ENCODE data around the gene TTC31. TPM values are rescaled to one million over a fixed set of nuclear protein-coding genes. Genes with fewer than 3 reads are reported as not detected.

Gene TTC31
- polyA plus RNA-seq, 3 donors, result 10.6 to 15.5 (median 14.2) TPM

DNA sequence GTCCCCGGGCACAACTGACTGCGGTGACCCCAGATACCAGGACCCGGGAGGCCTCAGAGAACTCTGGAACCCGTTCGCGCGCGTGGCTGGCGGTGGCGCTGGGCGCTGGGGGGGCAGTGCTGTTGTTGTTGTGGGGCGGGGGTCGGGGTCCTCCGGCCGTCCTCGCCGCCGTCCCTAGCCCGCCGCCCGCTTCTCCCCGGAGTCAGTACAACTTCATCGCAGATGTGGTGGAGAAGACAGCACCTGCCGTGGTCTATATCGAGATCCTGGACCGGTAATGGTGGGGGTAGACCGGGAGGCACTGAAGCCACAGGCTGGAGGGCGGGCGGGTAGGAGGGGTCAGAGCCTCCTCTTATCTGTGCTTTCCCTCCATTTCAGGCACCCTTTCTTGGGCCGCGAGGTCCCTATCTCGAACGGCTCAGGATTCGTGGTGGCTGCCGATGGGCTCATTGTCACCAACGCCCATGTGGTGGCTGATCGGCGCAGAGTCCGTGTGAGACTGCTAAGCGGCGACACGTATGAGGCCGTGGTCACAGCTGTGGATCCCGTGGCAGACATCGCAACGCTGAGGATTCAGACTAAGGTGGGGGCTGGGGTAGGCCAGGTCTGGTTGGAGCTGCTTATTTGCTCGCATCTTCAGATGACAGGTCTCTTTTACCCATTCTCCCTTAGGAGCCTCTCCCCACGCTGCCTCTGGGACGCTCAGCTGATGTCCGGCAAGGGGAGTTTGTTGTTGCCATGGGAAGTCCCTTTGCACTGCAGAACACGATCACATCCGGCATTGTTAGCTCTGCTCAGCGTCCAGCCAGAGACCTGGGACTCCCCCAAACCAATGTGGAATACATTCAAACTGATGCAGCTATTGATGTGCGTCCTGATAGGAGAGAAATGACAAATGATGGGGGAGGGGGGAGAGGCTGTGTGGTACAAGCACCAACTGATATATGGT is 47.6 kb downstream of the TTC31 start:
- peak overlapping the region; percentile 57 for H3K27ac ChIP-seq (ENCODE audit: low read depth, low read length)
- WGBS, 3 donors, result 1 to 3% (median 3%) methylated on average over 54 of the region's 54 CpGs

DNA sequence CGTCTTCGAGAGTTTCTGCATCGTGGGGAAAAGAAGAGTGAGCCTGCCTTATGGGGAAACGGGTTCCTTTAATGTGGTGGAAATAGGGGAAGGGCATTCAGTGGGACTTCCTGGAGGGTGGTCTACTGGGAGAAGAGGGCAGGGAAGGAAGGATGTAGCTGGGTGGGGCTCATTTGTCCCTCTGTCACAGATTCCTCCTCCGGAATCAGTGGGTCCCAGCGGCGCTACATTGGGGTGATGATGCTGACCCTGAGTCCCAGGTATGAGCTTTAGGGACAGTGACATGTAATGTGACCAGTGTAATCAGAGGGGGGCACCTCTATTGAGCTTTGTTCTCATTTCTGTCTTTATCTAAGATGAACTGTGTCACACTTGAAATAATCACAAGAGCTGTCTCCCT is 48.8 kb downstream of the TTC31 start:
- WGBS, 3 donors, result 73 to 86% (median 73%) methylated on average over 7 of the region's 7 CpGs
- no peak overlapping the region for H3K27ac ChIP-seq (ENCODE audit: low read depth, low read length)

DNA sequence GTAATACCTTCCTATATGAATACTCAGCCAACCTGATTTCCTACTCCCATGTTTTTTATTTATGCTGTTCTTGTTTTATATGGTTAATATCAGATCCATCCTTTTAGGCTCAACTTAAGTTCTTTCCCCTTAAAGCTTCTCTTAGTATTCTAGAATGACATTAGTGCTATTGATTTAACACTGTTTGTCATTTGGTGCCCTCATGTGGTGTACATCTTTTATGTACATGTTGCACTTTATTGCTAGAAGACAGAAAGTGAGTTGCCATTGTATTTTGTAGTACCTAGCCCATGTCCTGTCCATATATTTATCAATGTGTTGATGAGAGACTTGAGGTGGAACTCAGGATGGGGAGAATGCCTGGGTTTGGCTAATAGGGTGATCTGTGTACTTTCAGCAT is 49.3 kb downstream of the TTC31 start:
- no peak overlapping the region for H3K27ac ChIP-seq (ENCODE audit: low read depth, low read length)

DNA sequence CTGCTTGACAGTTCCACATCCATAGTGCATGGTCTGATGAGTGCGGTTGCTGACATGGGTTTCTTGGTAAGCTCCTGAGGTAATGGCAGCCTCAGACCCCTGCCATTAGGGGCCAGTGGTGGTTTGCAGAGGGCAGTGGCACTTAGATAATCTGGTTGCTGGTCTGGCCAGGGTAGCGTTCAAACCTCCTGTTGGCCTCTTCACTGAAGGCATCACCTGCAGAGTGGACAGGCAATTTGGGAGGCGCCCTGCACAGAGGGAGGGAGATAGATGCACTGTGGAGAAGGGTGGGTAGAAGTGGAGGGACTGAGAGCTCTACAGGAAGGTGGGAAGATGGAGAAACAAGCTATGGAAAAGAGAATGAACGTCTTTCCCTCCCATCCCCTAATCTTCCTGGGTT is 50.6 kb downstream of the TTC31 start:
- no peak overlapping the region for H3K27ac ChIP-seq (ENCODE audit: low read depth, low read length)
- 78 to 88% (median 81%) methylated on average over 4 of the region's 4 CpGs for WGBS, 3 donors

DNA sequence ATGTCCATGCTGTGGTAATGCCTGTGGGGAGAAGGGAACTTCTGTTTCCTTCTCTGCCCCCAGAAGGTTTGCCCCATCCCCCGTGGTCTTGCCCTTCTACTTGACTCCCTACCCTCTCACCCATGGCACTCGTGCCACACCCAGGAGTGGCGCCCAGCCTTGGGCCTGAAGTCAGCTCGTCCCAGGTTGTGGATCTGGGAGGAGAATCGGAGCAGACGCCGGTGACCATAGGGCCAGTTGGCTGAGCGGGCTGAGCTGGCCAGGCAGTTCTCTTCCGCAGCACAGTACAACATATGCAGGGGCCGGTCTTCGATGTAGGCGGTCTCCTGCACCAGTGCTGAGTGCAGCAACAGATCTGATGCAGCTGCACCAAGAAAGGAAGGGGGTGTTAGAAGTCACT is 51.5 kb downstream of the TTC31 start:
- WGBS, 3 donors, result 79 to 82% (median 81%) methylated on average over 12 of the region's 12 CpGs
- no peak overlapping the region for H3K27ac ChIP-seq (ENCODE audit: low read depth, low read length)

DNA sequence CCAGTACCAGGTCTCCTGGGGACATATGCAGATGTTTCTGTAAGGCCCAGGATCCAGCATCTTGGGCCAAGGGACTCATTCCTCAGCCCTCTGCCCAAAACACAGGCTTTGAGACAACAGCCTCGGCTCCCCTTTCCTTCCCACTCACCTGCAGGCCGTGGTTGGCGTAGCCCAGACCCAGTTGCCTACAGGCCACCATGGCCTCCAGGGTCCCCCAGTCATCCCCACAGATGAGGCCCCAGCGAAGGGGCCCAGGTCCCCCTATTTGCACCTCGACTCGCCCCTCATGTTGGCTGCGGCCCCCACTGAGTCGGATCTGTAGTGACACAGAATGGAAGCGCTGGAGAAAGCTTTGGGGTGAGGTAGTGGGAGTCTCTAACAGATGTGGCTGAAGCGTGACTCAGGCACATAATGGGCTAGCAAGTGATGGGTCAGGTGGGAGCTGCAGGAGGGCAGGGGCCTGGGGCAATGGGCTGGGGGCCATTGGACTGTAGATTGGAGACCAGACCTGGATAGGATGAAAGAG is 52.6 kb downstream of the TTC31 start:
- 86 to 92% (median 92%) methylated on average over 9 to 10 of the region's 10 CpGs for WGBS, 3 donors
- no peak overlapping the region for H3K27ac ChIP-seq (ENCODE audit: low read depth, low read length)

DNA sequence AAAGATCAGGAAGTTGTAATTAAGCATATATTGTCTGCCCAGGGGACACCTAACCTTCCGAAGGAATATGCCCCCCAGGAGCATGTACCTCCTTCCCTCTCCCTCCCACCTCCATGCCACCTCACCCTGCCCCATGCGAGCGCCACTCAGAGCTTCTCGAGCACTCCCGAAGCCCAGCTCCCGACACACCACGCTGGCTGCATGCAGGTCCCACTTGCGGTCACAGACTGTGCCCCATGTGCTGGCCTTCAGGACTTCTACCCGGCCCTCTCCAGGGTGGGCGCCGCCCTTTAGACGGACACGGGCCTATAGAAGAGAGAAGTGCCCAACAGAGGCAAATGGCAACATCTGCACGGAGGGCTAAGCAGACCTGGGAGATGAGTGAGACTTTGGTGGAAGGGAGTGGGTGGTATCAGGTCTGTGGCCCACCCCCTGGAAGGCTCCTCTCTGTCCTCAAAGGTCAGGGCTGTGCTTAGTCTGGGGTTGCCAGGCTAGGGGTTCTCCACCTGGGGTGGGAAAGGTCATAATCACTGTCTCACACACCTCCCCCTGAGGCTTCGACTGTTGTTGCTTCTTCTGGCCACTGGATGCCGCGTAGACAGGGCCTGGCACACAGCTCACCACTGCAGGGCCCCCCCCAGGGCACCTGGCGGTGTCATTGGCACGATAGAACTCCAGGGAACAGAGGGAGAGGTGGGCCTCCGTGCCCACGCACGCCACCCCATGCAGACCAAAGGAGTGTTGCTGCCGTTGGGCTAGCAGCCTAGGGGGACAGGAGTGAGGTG is 53.5 kb downstream of the TTC31 start:
- H3K27ac ChIP-seq (ENCODE audit: low read depth, low read length), result no peak overlapping the region
- 77 to 90% (median 87%) methylated on average over 23 of the region's 23 CpGs for WGBS, 3 donors

DNA sequence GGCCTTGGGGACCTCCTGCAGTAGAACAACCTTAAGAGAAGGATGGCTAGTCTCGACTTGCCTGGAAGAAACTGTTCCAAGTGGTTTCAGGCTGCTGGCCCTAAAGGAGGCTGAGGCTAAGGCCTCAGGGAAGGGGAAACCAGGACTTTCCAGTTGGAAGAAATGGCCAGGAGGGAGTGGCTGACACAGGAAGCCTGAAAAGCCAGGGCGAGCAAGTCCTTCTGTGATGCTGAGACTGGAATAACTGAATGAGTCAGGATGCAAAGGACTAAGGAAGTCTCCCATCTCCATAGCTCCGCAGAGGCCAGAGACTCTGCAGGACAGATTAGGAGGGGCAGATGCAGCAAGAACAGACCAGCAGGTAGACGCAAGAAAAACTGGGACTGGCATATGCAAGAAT is 54.3 kb downstream of the TTC31 start:
- H3K27ac ChIP-seq (ENCODE audit: low read depth, low read length), result no peak overlapping the region
- 63 to 67% (median 65%) methylated on average over 4 of the region's 4 CpGs for WGBS, 3 donors

DNA sequence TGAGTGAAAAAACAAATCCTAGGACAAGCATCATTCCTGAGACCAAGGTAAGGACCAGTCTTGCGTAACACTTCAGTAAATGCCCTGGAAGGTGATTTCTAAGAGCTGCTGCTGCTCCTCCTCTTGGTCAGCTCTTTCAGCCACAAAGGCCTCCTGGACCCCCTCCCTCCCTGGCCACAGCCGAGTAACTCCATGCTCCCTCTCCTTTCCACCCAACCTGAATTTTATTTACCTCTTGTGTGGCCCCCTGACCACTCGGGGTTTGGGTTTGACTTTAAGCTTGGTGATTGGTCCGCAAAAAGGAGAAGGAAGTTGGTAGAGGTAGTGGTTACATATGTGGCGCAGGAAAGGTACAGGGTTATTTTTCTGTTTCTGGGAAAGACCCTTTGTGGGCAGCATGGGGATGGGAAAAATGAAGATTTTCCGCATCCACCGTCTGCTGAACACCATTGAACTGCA is 56.0 kb downstream of the TTC31 start:
- WGBS, 3 donors, result 50 to 74% (median 57%) methylated on average over 7 of the region's 7 CpGs
- no peak overlapping the region for H3K27ac ChIP-seq (ENCODE audit: low read depth, low read length)

DNA sequence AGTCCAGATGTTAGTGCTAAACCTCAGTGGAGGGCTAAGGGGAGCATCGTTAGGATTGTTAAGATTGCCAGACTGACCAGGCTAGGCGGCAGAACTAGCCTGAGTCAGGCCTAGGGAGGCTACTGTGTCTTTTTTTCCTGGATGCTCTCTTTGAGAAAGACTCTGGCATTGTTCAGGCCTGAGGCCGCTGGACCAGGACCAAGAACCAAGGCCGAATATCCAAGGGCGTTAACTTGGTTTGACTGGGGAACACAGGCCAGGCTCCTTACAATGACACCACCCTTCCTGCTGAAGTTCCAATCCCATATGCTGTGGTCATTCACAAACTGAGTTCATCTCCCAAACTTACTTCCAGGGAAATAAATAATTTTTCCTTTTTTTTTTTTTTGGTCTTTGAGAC is 57.4 kb downstream of the TTC31 start:
- no peak overlapping the region for H3K27ac ChIP-seq (ENCODE audit: low read depth, low read length)

DNA sequence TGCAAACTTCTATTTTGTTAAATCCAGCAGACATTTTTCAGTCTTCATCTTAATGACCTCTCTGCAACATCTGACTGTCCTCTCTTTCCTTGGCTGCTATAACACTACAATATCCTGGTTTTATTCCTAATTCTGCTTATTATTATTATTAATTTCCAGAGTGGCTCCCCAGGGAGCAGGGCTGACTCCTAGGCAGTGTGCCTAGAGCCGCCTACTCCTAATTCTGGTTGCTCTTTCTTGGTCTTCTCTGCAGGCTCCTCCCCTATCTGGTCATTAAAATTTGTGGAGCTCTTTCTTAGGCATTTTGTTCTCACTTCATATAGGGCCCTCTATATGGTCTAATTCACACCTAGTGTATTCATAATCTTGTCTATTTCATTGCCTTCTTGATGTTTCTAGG is 60.1 kb downstream of the TTC31 start:
- 52 to 82% (median 66%) methylated on average over 1 of the region's 1 CpG for WGBS, 3 donors
- H3K27ac ChIP-seq (ENCODE audit: low read depth, low read length), result no peak overlapping the region

More for the DNA sequence above, 57.4 kb downstream of the TTC31 start:
- 52 to 69% (median 54%) methylated on average over 5 of the region's 5 CpGs for WGBS, 3 donors

Other genes with a start within 250 kb of the TTC31 start
- gene SLC4A5, start 139.7 kb upstream of the TTC31 start, polyA plus RNA-seq, result 1 to 10 TPM in 1 of 3 donors, under 1 TPM in 2; 0.32 to 1.0 (median 0.71) TPM
- gene DCTN1, start 102.8 kb upstream of the TTC31 start, polyA plus RNA-seq, result 100 to 1,000 TPM in 1 of 3 donors, 10 to 100 TPM in 2; 40.0 to 127 (median 70.4) TPM
- 1 to 10 TPM in 2 of 3 donors, under 1 TPM in 1; 0.43 to 2.4 (median 1.5) TPM for gene C2orf81, start 61.5 kb upstream of the TTC31 start, polyA plus RNA-seq
- 1 to 10 TPM; 5.5 to 7.2 (median 6.6) TPM for gene WDR54, start 61.4 kb upstream of the TTC31 start, polyA plus RNA-seq
- gene RTKN, start 41.1 kb upstream of the TTC31 start, polyA plus RNA-seq, result 10 to 100 TPM in 2 of 3 donors, 1 to 10 TPM in 1; 8.5 to 28.0 (median 13.2) TPM
- gene INO80B, start 28.0 kb upstream of the TTC31 start, polyA plus RNA-seq, result 10 to 100 TPM; 21.4 to 37.9 (median 33.6) TPM
- 10 to 100 TPM; 69.0 to 81.3 (median 78.1) TPM for gene WBP1, start 24.6 kb upstream of the TTC31 start, polyA plus RNA-seq
- gene MOGS, start 17.7 kb upstream of the TTC31 start, polyA plus RNA-seq, result 10 to 100 TPM; 18.3 to 38.7 (median 29.1) TPM
- 100 to 1,000 TPM in 1 of 3 donors, 10 to 100 TPM in 2; 43.1 to 112 (median 84.6) TPM for gene MRPL53, start 10.4 kb upstream of the TTC31 start, polyA plus RNA-seq
- gene CCDC142, start 83 bp upstream of the TTC31 start, polyA plus RNA-seq, result 1 to 10 TPM; 2.7 to 6.6 (median 5.0) TPM
- gene LBX2, start 16.5 kb downstream of the TTC31 start, polyA plus RNA-seq, result 1 to 10 TPM; 1.3 to 3.3 (median 1.4) TPM
- 10 to 100 TPM; 11.1 to 22.5 (median 11.5) TPM for gene PCGF1, start 24.6 kb downstream of the TTC31 start, polyA plus RNA-seq
- under 1 TPM in 1 of 3 donors, not detected in 2; 0.03 TPM for gene TLX2, start 31.4 kb downstream of the TTC31 start, polyA plus RNA-seq
- gene DQX1, start 43.1 kb downstream of the TTC31 start, polyA plus RNA-seq, result under 1 TPM in 2 of 3 donors, not detected in 1; 0.31 to 0.51 TPM
- gene AUP1, start 46.6 kb downstream of the TTC31 start, polyA plus RNA-seq, result 100 to 1,000 TPM in 2 of 3 donors, 10 to 100 TPM in 1; 86.1 to 159 (median 152) TPM
- 10 to 100 TPM; 21.0 to 48.9 (median 43.7) TPM for gene HTRA2, start 46.9 kb downstream of the TTC31 start, polyA plus RNA-seq
- gene LOXL3, start 70.9 kb downstream of the TTC31 start, polyA plus RNA-seq, result 1 to 10 TPM in 2 of 3 donors, under 1 TPM in 1; 0.78 to 4.7 (median 2.8) TPM
- 10 to 100 TPM in 2 of 3 donors, 1 to 10 TPM in 1; 8.8 to 23.4 (median 16.2) TPM for gene DOK1, start 71.6 kb downstream of the TTC31 start, polyA plus RNA-seq
- gene M1AP, start 165.2 kb downstream of the TTC31 start, polyA plus RNA-seq, result under 1 TPM; 0.34 to 0.70 (median 0.48) TPM
- gene SEMA4F, start 171.2 kb downstream of the TTC31 start, polyA plus RNA-seq, result 1 to 10 TPM; 2.1 to 3.5 (median 3.0) TPM